ENCODE results near the gene CNFN.

DNA sequence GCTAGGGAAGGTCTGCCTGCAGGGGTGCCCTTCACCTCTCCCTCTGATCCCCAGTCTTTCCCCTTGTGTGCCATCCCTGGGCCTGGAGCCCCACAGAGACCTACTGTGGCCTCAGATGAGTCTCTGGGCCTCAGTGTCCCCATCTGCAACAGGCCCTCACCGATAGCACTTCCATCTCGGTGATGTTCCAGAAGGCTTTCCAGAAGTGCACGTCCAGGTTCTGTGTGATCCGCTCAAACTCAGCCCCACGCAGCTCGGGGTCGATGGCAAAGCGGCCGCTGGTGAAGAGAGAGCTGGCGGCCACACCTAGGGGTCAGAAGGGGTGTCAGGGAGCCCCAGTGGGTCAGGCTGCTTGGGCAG is 17.7 kb upstream of the CNFN start:
- TF ChIP-seq CTCF (conservative IDR thresholded peaks at IDR 0.05; ENCODE audit: low read length): no peak
- no peak for TF ChIP-seq EZH2phosphoT487 (IDR thresholded peaks at IDR 0.05; ENCODE audit: borderline replicate concordance, low read depth, low read length)
